Neural cell (in vitro differentiated cells): ENCODE data around the gene ZNF346. TPM values are rescaled to one million over a fixed set of nuclear protein-coding genes. Genes with fewer than 3 reads are reported as not detected.

ENCODE experiments used
- H2AFZ ChIP-seq: fragments of 200-600, 300-800 bp; sonication (generic), shearing (Covaris generic); 2 replicates; pipeline ENCODE4 v1.6.0; 2014; ENCODE audit warnings: low read depth, mild to moderate bottlenecking, antibody characterized with exemption, low read length, moderate library complexity
- H3F3A ChIP-seq: fragments of 200-600 bp; shearing (Covaris generic); 2 replicates; pipeline ENCODE4 v1.6.1; 2016; ENCODE audit warnings: mild to moderate bottlenecking, moderate library complexity, mixed read lengths, antibody characterized with exemption, low read length; ENCODE audit not compliant: insufficient read depth, poor library complexity, severe bottlenecking
- H3K27ac ChIP-seq: fragments of 200-600, 300-800 bp; sonication (generic), shearing (Covaris generic); 2 replicates; pipeline ENCODE4 v1.5.1; 2014; ENCODE audit warnings: mild to moderate bottlenecking, low read length, moderate library complexity
- H3K27me3 ChIP-seq: fragments of 300-800, 200-600 bp; sonication (generic), shearing (Covaris generic); 2 replicates; pipeline ENCODE4 v1.6.0; 2014; ENCODE audit warnings: mild to moderate bottlenecking, low read depth, low read length, moderate library complexity; ENCODE audit not compliant: insufficient read depth
- H3K36me3 ChIP-seq: fragments of 300-800, 200-600 bp; sonication (generic), shearing (Covaris generic); 2 replicates; pipeline ENCODE4 v1.5.1; 2014; ENCODE audit warnings: mild to moderate bottlenecking, antibody characterized with exemption, low read length, moderate library complexity; ENCODE audit not compliant: insufficient read depth
- H3K4me2 ChIP-seq: fragments of 300-800, 200-600 bp; sonication (generic), shearing (Covaris generic); 2 replicates; pipeline ENCODE4 v1.6.0; 2014; ENCODE audit warnings: mild to moderate bottlenecking, low read length
- H3K4me3 ChIP-seq: fragments of 300-800, 200-600 bp; sonication (generic), shearing (Covaris generic); 2 replicates; pipeline ENCODE4 v1.5.1; 2014; ENCODE audit warnings: mild to moderate bottlenecking, low read length, moderate library complexity
- H3K79me2 ChIP-seq: fragments of 200-600 bp; shearing (Covaris generic); replicated peaks from 2 replicates; pipeline ENCODE4 v1.6.0; 2014; ENCODE audit warnings: mild to moderate bottlenecking, low read length, moderate library complexity; ENCODE audit not compliant: insufficient read depth
- H3K9ac ChIP-seq: fragments of 300-800, 200-600 bp; sonication (generic), shearing (Covaris generic); 2 replicates; pipeline ENCODE4 v1.6.1; 2016; ENCODE audit warnings: mild to moderate bottlenecking, low read length, mixed read lengths
- H3K9me2 ChIP-seq: fragments of 200-600 bp; shearing (Covaris generic); 2 replicates; pipeline ENCODE4 v1.6.1; 2016; ENCODE audit warnings: mild to moderate bottlenecking, low read length, mixed read lengths; ENCODE audit not compliant: insufficient read depth
- H3K9me3 ChIP-seq: fragments of 200-600, 300-800 bp; sonication (generic), shearing (Covaris generic); 2 replicates; pipeline ENCODE4 v1.6.1; 2016; ENCODE audit warnings: mild to moderate bottlenecking, mixed run types, low read length, moderate library complexity, mixed read lengths
- H4K20me1 ChIP-seq: fragments of 200-600 bp; shearing (Covaris generic); 2 replicates; pipeline ENCODE4 v1.6.1; 2016; ENCODE audit warnings: mild to moderate bottlenecking, mixed run types; ENCODE audit not compliant: insufficient read depth
- EP300 ChIP-seq: fragments of 450-650 bp; conservative IDR thresholded peaks from 2 replicates; pipeline ENCODE4 v1.6.1; 2014; ENCODE audit warnings: antibody characterized with exemption, mild to moderate bottlenecking, moderate library complexity; ENCODE audit not compliant: poor library complexity, severe bottlenecking
- EZH2 ChIP-seq: fragments of 200-600, 300-800 bp; shearing (Covaris generic), sonication (generic); IDR thresholded peaks from 2 replicates; pipeline ENCODE4 v1.6.1; 2014; ENCODE audit warnings: antibody characterized with exemption, low read length, borderline replicate concordance, mild to moderate bottlenecking; ENCODE audit not compliant: insufficient read depth, poor library complexity, severe bottlenecking
- MXI1 ChIP-seq: fragments of 450-650 bp; conservative IDR thresholded peaks from 2 replicates; pipeline ENCODE4 v1.6.1; 2014; ENCODE audit warnings: antibody characterized with exemption, mild to moderate bottlenecking; ENCODE audit not compliant: poor library complexity, severe bottlenecking
- POLR2AphosphoS5 ChIP-seq: IDR thresholded peaks from 2 replicates; pipeline ENCODE4 v1.6.1; 2012
- RAD21 ChIP-seq: fragments of 450-650 bp; conservative IDR thresholded peaks from 2 replicates; pipeline ENCODE4 v1.6.1; 2014; ENCODE audit warnings: antibody characterized with exemption, mild to moderate bottlenecking, moderate library complexity
- SMC3 ChIP-seq: fragments of 450-650 bp; conservative IDR thresholded peaks from 2 replicates; pipeline ENCODE4 v1.6.1; 2014; ENCODE audit warnings: antibody characterized with exemption, mild to moderate bottlenecking, moderate library complexity; ENCODE audit not compliant: poor library complexity
- TAF1 ChIP-seq: IDR thresholded peaks from 2 replicates; pipeline ENCODE4 v1.6.1; 2012; ENCODE audit warnings: low read depth
- polyA plus RNA-seq: library from polyadenylated mRNA; depleted of rRNA; stranded (reverse); fragments of >200 nt; gene quantifications from 2 replicates; pipeline ENCODE4 v1.2.3, GENCODE V29; 2014
- TF ChIP-seq, protein P1 (sequence below): IDR thresholded peaks from 2 replicates; pipeline ENCODE4 v1.6.1; 2012; ENCODE audit warnings: borderline replicate concordance
- TF ChIP-seq, protein P2 (sequence below): fragments of 450-650 bp; IDR thresholded peaks from 2 replicates; pipeline ENCODE4 v1.5.1; 2014; ENCODE audit warnings: antibody characterized with exemption, mild to moderate bottlenecking, moderate library complexity; ENCODE audit not compliant: poor library complexity, severe bottlenecking

Gene ZNF346
- polyA plus RNA-seq, 1 donor from 2014 or later: 40.1 TPM

DNA sequence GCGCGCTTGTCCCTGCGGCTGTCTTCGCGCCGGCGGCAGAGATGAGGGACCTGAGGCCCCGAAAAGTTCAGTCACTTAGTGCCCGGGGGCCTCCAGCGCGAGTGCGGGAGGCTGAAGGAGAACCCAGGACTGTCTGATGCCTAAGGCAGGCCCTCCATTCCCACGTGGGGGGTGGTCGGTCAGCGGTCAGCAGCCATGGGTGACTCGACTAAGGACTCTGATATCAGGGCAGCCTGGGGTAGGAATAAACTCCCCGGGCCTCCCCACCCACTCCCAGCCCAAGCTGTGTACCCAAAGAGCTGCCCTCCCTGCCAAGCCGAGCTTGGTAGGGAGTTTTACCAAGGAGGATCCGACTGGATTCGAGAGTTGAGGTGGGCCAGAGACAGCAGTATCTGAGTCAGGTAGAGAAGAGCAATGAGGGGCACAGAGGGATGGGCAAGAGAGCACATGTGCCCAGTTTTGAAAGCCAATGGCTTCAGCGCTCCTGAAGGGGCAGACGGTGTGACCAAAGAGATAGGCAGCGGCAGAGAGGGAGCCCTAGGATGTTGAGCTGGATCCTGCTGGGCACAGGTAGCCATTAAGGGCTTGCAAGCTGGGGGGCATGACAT, 65.0 kb downstream of the ZNF346 start:
- Histone ChIP-seq H3K27me3 (peaks cover 8% of the 10 kb centered on the region), H3K4me2 (no peak overlapping the region), H3K36me3 (no peaks in the 10 kb centered on the region), H3K4me3 (no peak overlapping the region), H3K9me2 (no peaks in the 10 kb centered on the region), H3K9ac (no peak overlapping the region), H3K9me3 (no peaks in the 10 kb centered on the region), H3K27ac (no peak overlapping the region), H3F3A (no peaks in the 10 kb centered on the region), H3K79me2 (no peaks in the 10 kb centered on the region), H2AFZ (no peak overlapping the region), H4K20me1 (no peaks in the 10 kb centered on the region)
- TF ChIP-seq EP300: no peak
- TF ChIP-seq TAF1: no peak
- TF ChIP-seq, protein P1, sequence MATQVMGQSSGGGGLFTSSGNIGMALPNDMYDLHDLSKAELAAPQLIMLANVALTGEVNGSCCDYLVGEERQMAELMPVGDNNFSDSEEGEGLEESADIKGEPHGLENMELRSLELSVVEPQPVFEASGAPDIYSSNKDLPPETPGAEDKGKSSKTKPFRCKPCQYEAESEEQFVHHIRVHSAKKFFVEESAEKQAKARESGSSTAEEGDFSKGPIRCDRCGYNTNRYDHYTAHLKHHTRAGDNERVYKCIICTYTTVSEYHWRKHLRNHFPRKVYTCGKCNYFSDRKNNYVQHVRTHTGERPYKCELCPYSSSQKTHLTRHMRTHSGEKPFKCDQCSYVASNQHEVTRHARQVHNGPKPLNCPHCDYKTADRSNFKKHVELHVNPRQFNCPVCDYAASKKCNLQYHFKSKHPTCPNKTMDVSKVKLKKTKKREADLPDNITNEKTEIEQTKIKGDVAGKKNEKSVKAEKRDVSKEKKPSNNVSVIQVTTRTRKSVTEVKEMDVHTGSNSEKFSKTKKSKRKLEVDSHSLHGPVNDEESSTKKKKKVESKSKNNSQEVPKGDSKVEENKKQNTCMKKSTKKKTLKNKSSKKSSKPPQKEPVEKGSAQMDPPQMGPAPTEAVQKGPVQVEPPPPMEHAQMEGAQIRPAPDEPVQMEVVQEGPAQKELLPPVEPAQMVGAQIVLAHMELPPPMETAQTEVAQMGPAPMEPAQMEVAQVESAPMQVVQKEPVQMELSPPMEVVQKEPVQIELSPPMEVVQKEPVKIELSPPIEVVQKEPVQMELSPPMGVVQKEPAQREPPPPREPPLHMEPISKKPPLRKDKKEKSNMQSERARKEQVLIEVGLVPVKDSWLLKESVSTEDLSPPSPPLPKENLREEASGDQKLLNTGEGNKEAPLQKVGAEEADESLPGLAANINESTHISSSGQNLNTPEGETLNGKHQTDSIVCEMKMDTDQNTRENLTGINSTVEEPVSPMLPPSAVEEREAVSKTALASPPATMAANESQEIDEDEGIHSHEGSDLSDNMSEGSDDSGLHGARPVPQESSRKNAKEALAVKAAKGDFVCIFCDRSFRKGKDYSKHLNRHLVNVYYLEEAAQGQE: no peak
- TF ChIP-seq POLR2AphosphoS5: no peak
- no peak for TF ChIP-seq MXI1
- TF ChIP-seq SMC3: no peak
- TF ChIP-seq EZH2: no peak

DNA sequence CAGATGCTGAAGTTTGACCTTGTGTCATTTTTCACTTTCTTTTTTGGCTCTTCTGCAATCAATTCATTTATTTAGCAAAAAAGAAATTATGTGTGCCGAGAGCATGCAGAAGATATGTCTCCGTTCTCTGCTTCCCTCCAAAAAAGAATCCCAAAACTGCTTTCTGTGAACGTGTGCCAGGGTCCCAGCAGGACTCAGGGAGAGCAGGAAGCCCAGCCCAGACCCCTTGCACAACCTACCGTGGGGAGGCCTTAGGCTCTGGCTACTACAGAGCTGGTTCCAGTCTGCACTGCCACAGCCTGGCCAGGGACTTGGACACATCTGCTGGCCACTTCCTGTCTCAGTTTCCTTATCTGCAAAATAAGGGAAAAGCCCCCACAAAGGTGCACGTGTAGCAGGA, 66.6 kb downstream of the ZNF346 start:
- no peaks in the 10 kb centered on the region for H3F3A ChIP-seq
- TF ChIP-seq EP300 (no peak), EZH2 (no peak), MXI1 (no peak), RAD21 (no peak), TAF1 (no peak), POLR2AphosphoS5 (no peak), SMC3 (no peak)
- TF ChIP-seq, protein P1: no peak
- TF ChIP-seq, protein P2, sequence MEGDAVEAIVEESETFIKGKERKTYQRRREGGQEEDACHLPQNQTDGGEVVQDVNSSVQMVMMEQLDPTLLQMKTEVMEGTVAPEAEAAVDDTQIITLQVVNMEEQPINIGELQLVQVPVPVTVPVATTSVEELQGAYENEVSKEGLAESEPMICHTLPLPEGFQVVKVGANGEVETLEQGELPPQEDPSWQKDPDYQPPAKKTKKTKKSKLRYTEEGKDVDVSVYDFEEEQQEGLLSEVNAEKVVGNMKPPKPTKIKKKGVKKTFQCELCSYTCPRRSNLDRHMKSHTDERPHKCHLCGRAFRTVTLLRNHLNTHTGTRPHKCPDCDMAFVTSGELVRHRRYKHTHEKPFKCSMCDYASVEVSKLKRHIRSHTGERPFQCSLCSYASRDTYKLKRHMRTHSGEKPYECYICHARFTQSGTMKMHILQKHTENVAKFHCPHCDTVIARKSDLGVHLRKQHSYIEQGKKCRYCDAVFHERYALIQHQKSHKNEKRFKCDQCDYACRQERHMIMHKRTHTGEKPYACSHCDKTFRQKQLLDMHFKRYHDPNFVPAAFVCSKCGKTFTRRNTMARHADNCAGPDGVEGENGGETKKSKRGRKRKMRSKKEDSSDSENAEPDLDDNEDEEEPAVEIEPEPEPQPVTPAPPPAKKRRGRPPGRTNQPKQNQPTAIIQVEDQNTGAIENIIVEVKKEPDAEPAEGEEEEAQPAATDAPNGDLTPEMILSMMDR: no peak
- no peak overlapping the region for H3K4me2 ChIP-seq

More for the DNA sequence above, 66.6 kb downstream of the ZNF346 start:
- Histone ChIP-seq H2AFZ (no peak overlapping the region), H3K9ac (no peak overlapping the region), H3K9me2 (no peaks in the 10 kb centered on the region), H3K4me3 (no peak overlapping the region), H4K20me1 (no peaks in the 10 kb centered on the region), H3K27ac (no peak overlapping the region), H3K36me3 (no peaks in the 10 kb centered on the region), H3K79me2 (no peaks in the 10 kb centered on the region), H3K27me3 (peaks cover 8% of the 10 kb centered on the region), H3K9me3 (no peaks in the 10 kb centered on the region)
